Uterus (tissue), 4 donors: ENCODE measurements around the gene LDLRAD1. TPM values are rescaled to one million over a fixed set of nuclear protein-coding genes. Genes with fewer than 3 reads are reported as not detected.
"Not testable (repeated sequence)": the region's sequence is repeated elsewhere in the genome, so short reads cannot be mapped to it uniquely, and the experiment has no call there.

ENCODE experiments used
- DNase-seq, 2 donors: peaks; one replicate each; pipeline ENCODE4 v3.0.0-alpha.2; 2019 to 2020
- H3K27ac ChIP-seq, 2 donors: fragments of 200-600 bp; sonication (generic); 1 replicate in 1 of 2; 2 replicates in 1 of 2; pipeline ENCODE4 v1.5.1; 2016 to 2018
- H3K27me3 ChIP-seq, 2 donors: fragments of 200-600 bp; sonication (generic); one replicate each; pipeline ENCODE4 v1.5.1; 2018 to 2019; ENCODE audit warnings: control low read depth in 1 of 2
- H3K36me3 ChIP-seq, 2 donors: fragments of 200-600 bp; sonication (generic); one replicate each; pipeline ENCODE4 v1.5.1; 2019; ENCODE audit warnings: control low read depth in 1 of 2
- H3K4me1 ChIP-seq, 2 donors: fragments of 200-600 bp; sonication (generic); one replicate each; pipeline ENCODE4 v1.5.1; 2018 to 2019; ENCODE audit warnings: control low read depth in 1 of 2
- H3K4me3 ChIP-seq, 2 donors: fragments of 200-600 bp; sonication (generic); 1 replicate in 1 of 2; 2 replicates in 1 of 2; pipeline ENCODE4 v1.5.1; 2018 to 2019; ENCODE audit warnings: mild to moderate bottlenecking in 1 of 2
- H3K9me3 ChIP-seq, 2 donors: fragments of 200-600 bp; sonication (generic); one replicate each; pipeline ENCODE4 v1.5.1; 2019; ENCODE audit warnings: control low read depth in 1 of 2
- CTCF ChIP-seq, 4 experiments: fragments of 200-600 bp in 2 of 4; fragments of 450-650 bp in 2 of 4; sonication (generic) in 2 of 4; IDR thresholded peaks; one replicate each; pipeline ENCODE4 v1.5.1; 2016 to 2019; ENCODE audit warnings: antibody characterized with exemption in 4 of 4, mild to moderate bottlenecking in 2 of 4, moderate library complexity in 1 of 4
- POLR2A ChIP-seq, 2 donors: fragments of 450-650 bp; IDR thresholded peaks; one replicate each; pipeline ENCODE4 v1.6.1; 2016; ENCODE audit warnings: antibody characterized with exemption in 2 of 2, mild to moderate bottlenecking in 1 of 2, moderate library complexity in 1 of 2
- intact Hi-C: fragments of 100-400 bp; cut with DNase I; formaldehyde crosslinking; loops from one replicate; pipeline ENCODE4 v1.15.1; 2023; ENCODE audit warnings: low total_unique reads
- total RNA-seq, 4 donors: library from RNA; depleted of rRNA in 3 of 4; stranded (reverse); fragments of >200 nt in 3 of 4; gene quantifications; one replicate each; pipeline versions ENCODE4 v1.1.0 to v1.2.4, GENCODE V29; 2014 to 2023
- donor health status: DM: yes; HTN: yes; CAD: no.

LDLRAD1 gene
- total RNA-seq, 4 donors from 2014 or later: 0.27 to 1.2 TPM; not detected in 2

- no peaks in the 10 kb centered on the region for H3K36me3 ChIP-seq
- no peaks in the 10 kb centered on the region for H3K9me3 ChIP-seq
- intact Hi-C loops: no loop called here
- DNase-seq: peak; percentile 42 to 54
- no peaks in the 10 kb centered on the region for H3K4me1 ChIP-seq
- peak overlapping the region; percentile 78 to 85 for H3K27ac ChIP-seq
- TF ChIP-seq POLR2A (IDR thresholded peaks at IDR 0.05) (no peak), CTCF (IDR thresholded peaks at IDR 0.05) (no peak)
- peak overlapping the region; percentile 31 to 43 for H3K4me3 ChIP-seq
- H3K27me3 ChIP-seq: no peaks in the 10 kb centered on the region
Observed at GRCh38 chr1:53982034-53982762, 35.8 kb downstream of the LDLRAD1 start.

- no peaks in the 10 kb centered on the region for H3K9me3 ChIP-seq
- no peak overlapping the region for H3K4me3 ChIP-seq
- no peak for DNase-seq
- H3K27me3 ChIP-seq: no peaks in the 10 kb centered on the region
- H3K4me1 ChIP-seq: no peaks in the 10 kb centered on the region
- H3K36me3 ChIP-seq: no peaks in the 10 kb centered on the region
- peak overlapping the region; percentile 78 to 85 for H3K27ac ChIP-seq
- intact Hi-C loops: no loop called here
- TF ChIP-seq POLR2A (IDR thresholded peaks at IDR 0.05) (no peak), CTCF (IDR thresholded peaks at IDR 0.05) (no peak)
Observed at GRCh38 chr1:53981220-53981619, 36.8 kb downstream of the LDLRAD1 start.

GRCh38 chr1:53979712-53980450 lies 38.1 kb downstream of the LDLRAD1 start:
- TF ChIP-seq POLR2A (IDR thresholded peaks at IDR 0.05): no peak
- TF ChIP-seq CTCF (IDR thresholded peaks at IDR 0.05): no peak
- Histone ChIP-seq H3K27ac (no peak overlapping the region), H3K4me1 (no peaks in the 10 kb centered on the region), H3K9me3 (no peaks in the 10 kb centered on the region), H3K4me3 (no peak overlapping the region), H3K36me3 (no peaks in the 10 kb centered on the region), H3K27me3 (no peaks in the 10 kb centered on the region)
- DNase-seq: no peak
- intact Hi-C loops: no loop called here

GRCh38 chr1:53975861-53976260 lies 42.1 kb downstream of the LDLRAD1 start:
- Histone ChIP-seq H3K9me3 (no peaks in the 10 kb centered on the region), H3K36me3 (no peaks in the 10 kb centered on the region), H3K4me3 (no peak overlapping the region), H3K27me3 (no peaks in the 10 kb centered on the region), H3K27ac (no peak overlapping the region), H3K4me1 (no peaks in the 10 kb centered on the region)
- intact Hi-C loops: no loop called here
- TF ChIP-seq CTCF (IDR thresholded peaks at IDR 0.05) (no peak), POLR2A (IDR thresholded peaks at IDR 0.05) (no peak)
- no peak for DNase-seq

GRCh38 chr1:53971718-53972117 lies 46.3 kb downstream of the LDLRAD1 start:
- no peak overlapping the region for H3K27ac ChIP-seq
- no peaks in the 10 kb centered on the region for H3K9me3 ChIP-seq
- DNase-seq: no peak
- no peaks in the 10 kb centered on the region for H3K36me3 ChIP-seq
- TF ChIP-seq POLR2A (IDR thresholded peaks at IDR 0.05): no peak
- no peak for TF ChIP-seq CTCF (IDR thresholded peaks at IDR 0.05)
- H3K27me3 ChIP-seq: no peaks in the 10 kb centered on the region
- no peaks in the 10 kb centered on the region for H3K4me1 ChIP-seq
- no peak overlapping the region for H3K4me3 ChIP-seq
- intact Hi-C loops: no loop called here

GRCh38 chr1:53969323-53969722 lies 48.7 kb downstream of the LDLRAD1 start:
- not testable (repeated sequence) for H3K27me3 ChIP-seq

More at GRCh38 chr1:53969323-53969722, 48.7 kb downstream of the LDLRAD1 start:
- H3K36me3 ChIP-seq, H3K4me3 ChIP-seq, DNase-seq, intact Hi-C loops, H3K4me1 ChIP-seq, H3K9me3 ChIP-seq, H3K27ac ChIP-seq: not testable (repeated sequence)
